Activated gamma-delta T cell treated with anti-CD3 and anti-CD28 coated beads, Interleukin-2, amount 50 U/mL, for 16 hours (primary cell): ENCODE results near the gene OLFML2A.
A peak's percentile ranks its signal among the peaks of the same experiment; 100 is the strongest.
"Not testable (repeated sequence)": the region's sequence is repeated elsewhere in the genome, so short reads cannot be mapped to it uniquely, and the experiment has no call there.

Experiments
- DNase-seq: peaks from one replicate; pipeline ENCODE4 v3.0.0-alpha.2; 2020; ENCODE audit warnings: low read depth

OLFML2A gene

GRCh38 chr9:124828489-124829333 is 51.8 kb downstream of the OLFML2A start:
- DNase-seq: no peak

DNA sequence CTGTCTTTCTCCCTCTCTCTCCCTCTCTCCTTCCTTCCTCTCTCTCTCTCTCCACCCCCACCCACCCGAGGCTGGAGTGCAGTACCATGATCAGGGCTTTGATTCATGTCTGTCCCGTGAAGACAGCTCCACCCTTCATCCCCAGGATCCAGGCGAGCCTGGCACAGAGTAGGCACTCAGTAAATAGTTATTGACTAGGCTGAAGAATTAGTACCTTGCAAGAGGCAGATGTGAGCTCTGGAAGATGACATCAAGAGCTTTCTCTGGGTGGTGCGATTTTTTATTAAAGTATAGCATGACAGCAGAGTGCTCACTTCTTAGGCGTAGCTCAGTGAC is 52.4 kb downstream of the OLFML2A start:
- no peak for DNase-seq

- DNase-seq: no peak
These were observed 53.7 kb downstream of the OLFML2A start for GRCh38 chr9:124830593-124830992.

- no peak for DNase-seq
These were observed 54.9 kb downstream of the OLFML2A start for GRCh38 chr9:124831642-124832364.

DNA sequence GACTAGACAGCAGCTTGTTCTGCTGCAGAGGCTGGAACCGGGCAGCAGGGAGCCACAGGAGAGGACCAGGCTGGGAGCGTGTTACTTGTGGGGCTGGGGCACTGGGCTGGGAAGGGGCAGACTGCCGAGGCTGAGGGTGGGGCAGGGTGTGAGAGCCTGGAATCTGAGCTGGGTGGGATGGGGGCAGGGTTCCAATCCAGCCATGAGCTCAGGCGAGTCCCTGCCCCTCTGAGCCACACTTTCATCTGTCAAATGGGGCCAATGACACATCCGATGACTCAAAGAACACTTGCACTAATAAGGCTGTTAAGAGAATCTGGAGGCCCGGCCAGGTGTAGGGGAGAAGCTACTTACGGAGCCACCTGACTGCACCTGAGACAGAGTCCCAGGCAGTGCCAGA is 57.7 kb downstream of the OLFML2A start:
- DNase-seq: no peak

DNA sequence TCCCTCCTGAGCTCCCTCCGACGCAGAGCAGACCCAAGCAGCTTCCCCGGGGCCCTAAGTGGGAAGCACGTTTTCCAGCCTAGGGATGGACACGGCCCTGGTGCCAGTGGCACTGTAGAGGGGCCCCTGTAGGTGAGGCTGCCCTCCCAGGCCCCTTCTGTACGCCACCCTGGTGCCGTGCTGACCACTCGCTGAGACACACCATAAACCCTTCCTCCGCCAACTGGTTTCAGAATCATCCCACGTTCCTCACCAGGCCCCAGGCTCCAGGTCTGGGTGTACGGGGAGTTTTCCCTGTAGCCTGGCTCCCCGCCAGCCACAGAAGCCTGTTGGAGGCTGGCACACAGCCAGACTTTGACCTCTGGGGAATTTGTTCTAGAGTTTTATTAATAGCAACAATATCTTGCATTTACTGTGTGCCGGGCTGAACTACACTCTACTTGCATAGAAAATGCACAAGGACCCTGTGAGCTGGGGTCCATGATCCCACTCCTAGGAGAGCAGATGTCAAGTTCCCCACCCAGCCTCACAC is 58.2 kb downstream of the OLFML2A start:
- DNase-seq: no peak

DNA sequence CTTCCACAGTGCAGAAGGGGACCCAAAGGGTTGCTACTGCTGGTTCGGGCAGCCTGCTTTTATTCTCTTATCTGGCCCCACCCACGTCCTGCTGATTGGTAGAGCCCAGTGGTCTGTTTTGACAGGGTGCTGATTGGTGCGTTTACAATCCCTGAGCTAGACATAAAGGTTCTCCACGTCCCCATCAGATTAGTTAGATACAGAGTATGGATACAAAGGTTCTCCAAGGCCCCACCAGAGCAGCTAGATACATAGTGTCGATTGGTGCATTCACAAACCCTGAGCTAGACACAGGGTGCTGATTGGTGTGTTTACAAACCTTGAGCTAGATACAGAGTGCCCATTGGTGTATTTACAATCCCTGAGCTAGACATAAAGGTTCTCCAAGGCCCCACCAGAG is 61.2 kb downstream of the OLFML2A start:
- DNase-seq: not testable (repeated sequence)

GRCh38 chr9:124838567-124839275 is 61.8 kb downstream of the OLFML2A start:
- DNase-seq: not testable (repeated sequence)

- no peak for DNase-seq
These were observed 62.8 kb downstream of the OLFML2A start for GRCh38 chr9:124839612-124840299.

GRCh38 chr9:124840300-124840833 is 63.4 kb downstream of the OLFML2A start:
- DNase-seq: no peak

DNA sequence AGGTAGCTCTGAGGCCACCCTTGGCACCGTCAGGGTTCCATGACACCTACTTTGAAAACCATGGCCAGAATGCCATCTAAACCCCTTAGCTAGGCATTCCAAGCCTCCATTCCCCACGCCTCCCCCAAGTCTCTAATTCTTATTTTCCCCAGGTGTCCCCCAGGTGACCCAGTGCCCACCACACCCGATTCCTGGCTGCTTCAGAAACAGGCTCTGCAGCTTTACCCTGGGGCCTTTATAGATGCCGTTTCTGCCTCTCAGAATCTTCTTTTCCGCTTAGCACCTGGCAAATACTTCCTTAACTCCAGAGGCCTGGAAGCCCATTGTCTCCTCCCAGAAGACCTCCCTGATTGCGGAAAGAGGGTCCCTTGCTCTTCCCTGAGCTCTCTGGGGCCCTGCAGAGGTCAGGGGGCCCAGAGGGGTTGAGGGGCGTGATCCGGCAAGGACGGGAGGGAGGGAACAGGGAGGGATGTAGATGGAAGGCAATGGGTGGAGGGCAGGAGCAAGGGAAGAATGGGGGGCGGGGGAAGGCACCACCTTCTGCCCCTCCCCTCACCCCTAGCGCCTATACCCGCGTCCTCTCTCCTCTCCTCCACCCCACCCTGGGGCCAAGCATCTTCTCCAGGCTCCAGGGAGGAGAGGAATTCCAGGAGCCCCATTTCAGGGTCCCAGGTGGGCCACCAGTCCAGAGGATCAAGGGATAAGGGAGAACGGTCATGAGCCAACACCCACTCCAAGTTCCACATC is 64.3 kb downstream of the OLFML2A start:
- DNase-seq: no peak

DNA sequence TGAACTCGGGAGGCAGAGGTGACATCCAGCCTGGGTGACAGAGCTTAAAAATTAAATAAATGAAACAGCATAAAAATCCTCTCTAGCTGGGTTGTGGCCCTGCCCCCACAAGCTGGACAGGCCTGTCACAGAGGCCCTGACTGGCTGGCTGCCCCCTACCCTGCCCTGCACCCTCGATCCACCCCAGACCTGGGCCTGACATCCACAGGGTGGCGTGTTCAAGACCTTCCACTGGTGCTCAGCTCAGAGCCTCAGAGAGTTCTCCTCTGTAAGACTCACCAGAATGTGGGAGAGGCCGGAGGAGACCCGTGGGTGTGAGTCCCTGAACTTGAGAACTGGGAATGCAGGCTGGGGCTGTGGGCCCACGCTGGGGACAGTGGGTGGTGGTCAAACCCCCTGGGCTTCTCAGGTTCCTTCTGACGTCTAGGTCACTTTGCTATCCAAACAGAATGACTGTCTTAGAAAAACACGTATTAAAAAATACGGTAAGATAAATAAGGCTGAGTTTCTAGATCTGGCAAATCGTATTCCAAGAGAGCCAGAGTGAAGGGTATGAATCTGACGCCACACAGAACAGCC is 66.6 kb downstream of the OLFML2A start:
- DNase-seq: no peak

DNA sequence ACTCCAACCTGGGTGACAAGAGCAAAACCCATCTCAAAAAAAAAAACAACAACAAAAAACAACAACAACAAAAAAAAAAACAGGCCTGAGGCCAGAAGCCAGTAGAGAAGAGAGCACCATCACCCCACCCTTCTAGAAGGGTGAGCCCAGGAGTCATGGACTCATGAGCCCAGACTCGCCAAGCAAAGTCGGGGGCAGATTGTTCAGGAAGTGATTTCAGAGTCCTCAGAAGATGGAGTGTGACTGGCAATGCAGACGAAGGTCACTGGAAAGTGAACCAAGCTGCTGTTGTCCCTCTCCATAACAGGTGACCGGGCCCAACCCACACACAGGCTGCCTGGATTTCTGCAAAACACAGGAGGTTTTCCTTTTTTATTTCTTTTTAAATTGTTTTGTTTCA is 67.4 kb downstream of the OLFML2A start:
- DNase-seq: no peak

GRCh38 chr9:124846467-124846866 is 69.5 kb downstream of the OLFML2A start:
- DNase-seq: not testable (repeated sequence)

DNA sequence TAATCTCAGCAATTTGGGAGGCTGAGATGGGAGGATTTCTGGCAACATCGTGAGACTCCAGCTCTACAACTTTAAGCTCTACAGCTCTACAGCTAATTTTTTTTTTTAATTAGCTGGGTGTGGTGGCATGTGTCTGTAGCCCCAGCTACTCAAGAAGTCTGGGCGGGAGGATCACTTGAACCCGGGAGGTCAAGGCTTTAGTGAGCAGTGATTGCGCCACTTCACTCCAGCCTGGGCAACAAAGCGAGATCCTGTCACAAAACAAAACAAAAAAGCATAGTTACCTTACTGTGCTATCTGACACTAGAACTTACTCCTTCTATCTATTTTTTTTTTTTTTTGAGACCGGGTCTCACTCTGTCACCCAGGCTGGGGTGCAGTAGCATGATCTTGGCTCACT is 70.0 kb downstream of the OLFML2A start:
- no peak for DNase-seq

DNA sequence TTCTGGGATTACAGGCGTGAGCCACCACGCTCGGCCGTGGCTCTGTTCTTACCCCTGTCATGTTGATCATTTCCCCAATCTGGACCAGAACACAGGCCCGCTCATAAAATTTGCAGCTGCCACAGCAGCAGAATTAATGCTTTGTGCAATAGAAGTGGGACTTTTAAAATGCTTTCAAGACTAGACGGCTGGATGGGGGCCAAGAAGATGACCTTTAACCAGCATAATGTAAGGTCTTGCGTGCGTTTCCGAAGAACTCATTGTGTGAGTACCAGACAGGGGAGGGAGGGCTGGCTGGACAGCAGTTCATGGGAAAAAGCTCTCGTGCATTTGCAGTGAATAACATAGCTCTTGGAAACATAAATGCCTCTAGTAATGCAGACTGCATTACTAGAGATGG is 72.9 kb downstream of the OLFML2A start:
- no peak for DNase-seq

DNA sequence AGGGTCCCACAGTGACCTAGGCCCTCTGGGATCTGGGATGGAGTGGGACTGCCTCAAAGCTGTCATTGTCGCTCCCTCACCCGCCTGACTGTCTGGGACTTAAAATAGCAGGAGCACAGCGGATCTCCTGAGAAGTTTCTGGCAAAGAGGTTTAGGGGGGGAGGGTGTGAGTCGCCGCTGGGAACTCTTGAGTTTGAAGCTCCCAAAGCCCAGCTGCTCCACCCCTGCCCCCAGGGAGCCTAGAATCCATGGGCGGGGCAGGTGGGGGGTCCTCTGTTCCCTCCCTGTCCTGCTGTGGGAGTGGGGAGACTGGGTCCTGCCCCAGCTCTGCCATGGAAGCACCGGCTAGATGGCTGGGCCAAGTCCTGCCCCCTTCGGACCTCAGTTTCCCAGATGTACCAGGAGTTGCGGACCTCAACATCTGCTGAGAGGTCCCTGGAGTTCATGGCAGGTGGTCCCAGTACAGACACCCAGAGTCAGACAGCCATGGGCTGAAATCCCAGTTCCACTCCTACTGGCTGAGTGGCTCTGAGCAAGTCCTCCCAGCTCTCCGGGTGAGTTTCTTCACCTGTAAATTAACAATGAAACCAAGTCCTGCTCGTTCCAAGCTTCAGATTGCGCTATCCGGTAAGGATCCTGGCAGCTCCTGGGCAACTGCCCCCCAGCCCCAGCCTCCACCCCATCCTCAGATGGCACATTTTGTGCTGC is 75.3 kb downstream of the OLFML2A start:
- DNase-seq: no peak

- DNase-seq: peak; percentile 70
These were observed 76.0 kb downstream of the OLFML2A start, which contains the start of gene WDR38 for GRCh38 chr9:124852829-124853531. Gene WDR38 (plus strand): TSS chr9:124853460. CDS start chr9:124853532, 72 bp downstream.

DNA sequence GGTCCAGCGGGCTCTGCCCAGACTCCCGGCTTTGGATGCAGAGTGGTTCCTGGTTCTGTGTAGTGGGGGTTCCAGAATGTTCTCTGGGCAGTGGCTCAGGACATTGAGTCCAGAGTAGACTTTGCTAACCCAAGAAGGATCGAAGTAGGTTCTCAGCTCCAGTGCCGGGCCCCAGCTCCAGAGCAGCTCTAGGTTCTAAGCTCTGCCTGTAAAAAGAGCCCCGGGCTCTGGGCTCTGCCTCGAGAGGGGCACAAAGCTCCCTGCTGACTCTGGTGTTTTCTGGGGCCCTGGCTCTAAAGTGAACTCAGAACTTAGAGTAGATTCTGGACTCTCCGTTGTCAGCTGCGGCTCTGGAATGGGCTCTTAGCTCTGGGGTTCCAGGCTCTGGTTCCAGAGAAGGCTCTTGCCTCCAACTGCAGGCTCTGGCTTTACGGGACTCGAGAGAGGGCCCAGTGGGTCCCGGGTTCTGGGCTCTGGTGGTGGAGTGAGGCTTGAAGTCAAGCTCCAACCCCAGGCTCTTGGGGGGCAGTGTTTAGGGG is 76.7 kb downstream of the OLFML2A start:
- no peak for DNase-seq
